Neural progenitor cell (in vitro differentiated cells): ENCODE data around the gene WNT2B. TPM values are rescaled to one million over a fixed set of nuclear protein-coding genes. Genes with fewer than 3 reads are reported as not detected.

Experiments used
- DNase-seq: peaks from one replicate; pipeline ENCODE4 v3.0.0-alpha.2; 2016; ENCODE audit warnings: low spot score
- H2AFZ ChIP-seq: fragments of 200-600 bp; sonication (generic); replicated peaks from 2 replicates; pipeline ENCODE4 v1.6.1; 2016; ENCODE audit warnings: antibody characterized with exemption
- H3F3A ChIP-seq: fragments of 200-600 bp; sonication (generic); 2 replicates; pipeline ENCODE4 v1.6.1; 2016; ENCODE audit warnings: antibody characterized with exemption, low read depth
- H3K27ac ChIP-seq: fragments of 200-600 bp; sonication (generic); 2 replicates; pipeline ENCODE4 v1.5.1; 2016; ENCODE audit warnings: mild to moderate bottlenecking
- H3K27me3 ChIP-seq: fragments of 200-600 bp; sonication (generic); 2 replicates; pipeline ENCODE4 v1.6.1; 2016; ENCODE audit warnings: mild to moderate bottlenecking, moderate library complexity
- H3K36me3 ChIP-seq: fragments of 200-600 bp; sonication (generic); 2 replicates; pipeline ENCODE4 v1.5.1; 2016
- H3K4me1 ChIP-seq: fragments of 200-600 bp; sonication (generic); 2 replicates; pipeline ENCODE4 v1.6.1; 2016; ENCODE audit warnings: mixed run types
- H3K4me2 ChIP-seq: fragments of 200-600 bp; sonication (generic); 2 replicates; pipeline ENCODE4 v1.6.1; 2016
- H3K4me3 ChIP-seq: fragments of 200-600 bp; sonication (generic); 2 replicates; pipeline ENCODE4 v1.5.1; 2016
- H3K79me2 ChIP-seq: fragments of 200-600 bp; sonication (generic); 2 replicates; pipeline ENCODE4 v1.6.1; 2016; ENCODE audit warnings: low read depth
- H3K9ac ChIP-seq: fragments of 200-600 bp; sonication (generic); 2 replicates; pipeline ENCODE4 v1.6.1; 2016
- H3K9me3 ChIP-seq: fragments of 200-600 bp; sonication (generic); 2 replicates; pipeline ENCODE4 v1.5.1; 2016; ENCODE audit warnings: low read depth
- H4K20me1 ChIP-seq: fragments of 200-600 bp; sonication (generic); 2 replicates; pipeline ENCODE4 v1.6.1; 2016; ENCODE audit warnings: low read depth
- H3K27ac Mint-ChIP-seq: 3 replicates; pipeline ENCODE4 v1.8.0; 2021; ENCODE audit warnings: mixed read lengths
- H3K27me3 Mint-ChIP-seq: 2 replicates; pipeline ENCODE4 v1.8.0; 2022; ENCODE audit warnings: low read depth, mild to moderate bottlenecking, inconsistent platforms, moderate library complexity, mixed read lengths; ENCODE audit not compliant: insufficient read depth
- H3K36me3 Mint-ChIP-seq: 3 replicates; pipeline ENCODE4 v1.8.0; 2021; ENCODE audit warnings: mixed read lengths
- H3K4me1 Mint-ChIP-seq: 3 replicates; pipeline ENCODE4 v1.8.0; 2021; ENCODE audit warnings: mixed read lengths
- H3K4me3 Mint-ChIP-seq: 3 replicates; pipeline ENCODE4 v1.8.0; 2021; ENCODE audit warnings: mild to moderate bottlenecking, moderate library complexity, mixed read lengths
- H3K9me3 Mint-ChIP-seq: 3 replicates; pipeline ENCODE4 v1.8.0; 2020; ENCODE audit warnings: mixed read lengths
- EZH2 ChIP-seq: fragments of 200-600 bp; sonication (generic); IDR thresholded peaks from 2 replicates; pipeline ENCODE4 v1.6.1; 2017; ENCODE audit warnings: antibody characterized with exemption, mild to moderate bottlenecking, moderate library complexity
- EZH2phosphoT487 ChIP-seq: fragments of 200-600 bp; sonication (generic); IDR thresholded peaks from 2 replicates; pipeline ENCODE4 v1.6.1; 2017; ENCODE audit warnings: antibody characterized with exemption
- total RNA-seq: library from RNA; depleted of rRNA; stranded (reverse); fragments of >200 nt; gene quantifications from 2 replicates; pipeline ENCODE4 v1.2.3, GENCODE V29; 2015; ENCODE audit warnings: low replicate concordance
- TF ChIP-seq, protein P1 (sequence below): fragments of 200-600 bp; sonication (generic); IDR thresholded peaks from 2 replicates; pipeline ENCODE4 v1.5.1; 2017; ENCODE audit warnings: antibody characterized with exemption, mild to moderate bottlenecking

WNT2B gene
- total RNA-seq, 1 donor from 2014 or later, result 1.6 TPM

DNA sequence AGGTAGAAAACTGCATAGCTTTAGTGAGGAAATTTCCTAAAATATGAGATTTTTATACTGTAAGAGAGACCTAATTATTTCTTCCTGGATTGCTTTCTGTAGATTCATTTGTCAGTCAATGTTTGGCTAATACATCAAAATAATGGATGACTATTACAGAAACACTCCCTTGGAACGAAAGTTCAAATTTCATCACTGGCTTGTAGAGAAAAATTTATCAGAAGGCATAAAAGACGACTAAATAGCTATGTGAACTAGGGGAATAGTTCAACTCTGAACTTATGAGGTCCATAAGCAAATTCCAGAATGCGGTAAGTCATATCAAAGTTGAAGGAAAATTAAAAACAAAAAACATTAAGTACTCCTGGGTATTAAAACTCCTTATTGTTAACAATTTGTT lies 36.0 kb downstream of the WNT2B start:
- Histone ChIP-seq H3K27me3 (no peaks in the 10 kb centered on the region), H3K9me3 (no peaks in the 10 kb centered on the region), H3K4me3 (no peak overlapping the region), H3K4me1 (no peaks in the 10 kb centered on the region), H3K79me2 (no peaks in the 10 kb centered on the region), H2AFZ (no peak overlapping the region), H3K27ac (no peak overlapping the region), H4K20me1 (no peaks in the 10 kb centered on the region), H3K36me3 (peaks cover 3% of the 10 kb centered on the region), H3K9ac (no peak overlapping the region), H3F3A (no peaks in the 10 kb centered on the region), H3K4me2 (no peak overlapping the region)
- no peak overlapping the region for H3K27ac Mint-ChIP-seq
- TF ChIP-seq EZH2, result no peak
- TF ChIP-seq, protein P1, sequence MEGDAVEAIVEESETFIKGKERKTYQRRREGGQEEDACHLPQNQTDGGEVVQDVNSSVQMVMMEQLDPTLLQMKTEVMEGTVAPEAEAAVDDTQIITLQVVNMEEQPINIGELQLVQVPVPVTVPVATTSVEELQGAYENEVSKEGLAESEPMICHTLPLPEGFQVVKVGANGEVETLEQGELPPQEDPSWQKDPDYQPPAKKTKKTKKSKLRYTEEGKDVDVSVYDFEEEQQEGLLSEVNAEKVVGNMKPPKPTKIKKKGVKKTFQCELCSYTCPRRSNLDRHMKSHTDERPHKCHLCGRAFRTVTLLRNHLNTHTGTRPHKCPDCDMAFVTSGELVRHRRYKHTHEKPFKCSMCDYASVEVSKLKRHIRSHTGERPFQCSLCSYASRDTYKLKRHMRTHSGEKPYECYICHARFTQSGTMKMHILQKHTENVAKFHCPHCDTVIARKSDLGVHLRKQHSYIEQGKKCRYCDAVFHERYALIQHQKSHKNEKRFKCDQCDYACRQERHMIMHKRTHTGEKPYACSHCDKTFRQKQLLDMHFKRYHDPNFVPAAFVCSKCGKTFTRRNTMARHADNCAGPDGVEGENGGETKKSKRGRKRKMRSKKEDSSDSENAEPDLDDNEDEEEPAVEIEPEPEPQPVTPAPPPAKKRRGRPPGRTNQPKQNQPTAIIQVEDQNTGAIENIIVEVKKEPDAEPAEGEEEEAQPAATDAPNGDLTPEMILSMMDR, result no peak
- no peak for TF ChIP-seq EZH2phosphoT487
- no peak for DNase-seq
- H3K4me1 Mint-ChIP-seq, result peaks cover 15% of the 10 kb centered on the region
- peaks cover 2% of the 10 kb centered on the region for H3K27me3 Mint-ChIP-seq
- no peaks in the 10 kb centered on the region for H3K9me3 Mint-ChIP-seq
- no peak overlapping the region for H3K4me3 Mint-ChIP-seq
- H3K36me3 Mint-ChIP-seq, result peaks cover 21% of the 10 kb centered on the region

GRCh38 chr1:112546076-112546475 lies 37.3 kb downstream of the WNT2B start:
- Histone ChIP-seq H3K36me3 (peaks cover 3% of the 10 kb centered on the region), H2AFZ (no peak overlapping the region), H3F3A (no peaks in the 10 kb centered on the region), H3K79me2 (no peaks in the 10 kb centered on the region), H3K27ac (no peak overlapping the region), H3K9ac (no peak overlapping the region), H3K4me1 (no peaks in the 10 kb centered on the region), H3K4me3 (no peak overlapping the region), H3K27me3 (no peaks in the 10 kb centered on the region), H3K9me3 (no peaks in the 10 kb centered on the region), H4K20me1 (no peaks in the 10 kb centered on the region), H3K4me2 (no peak overlapping the region)
- H3K9me3 Mint-ChIP-seq, result no peaks in the 10 kb centered on the region
- H3K27ac Mint-ChIP-seq, result peak overlapping the region; percentile 11
- H3K4me3 Mint-ChIP-seq, result no peak overlapping the region
- peaks cover 20% of the 10 kb centered on the region for H3K36me3 Mint-ChIP-seq
- no peak for DNase-seq
- peaks cover 18% of the 10 kb centered on the region for H3K4me1 Mint-ChIP-seq
- TF ChIP-seq, protein P1, result no peak
- TF ChIP-seq EZH2, result no peak
- TF ChIP-seq EZH2phosphoT487, result no peak
- peaks cover 2% of the 10 kb centered on the region for H3K27me3 Mint-ChIP-seq

- Histone ChIP-seq H3K4me1 (no peaks in the 10 kb centered on the region), H3K9ac (no peak overlapping the region), H3K79me2 (no peaks in the 10 kb centered on the region), H4K20me1 (no peaks in the 10 kb centered on the region), H3K36me3 (peaks cover 3% of the 10 kb centered on the region), H3K27me3 (no peaks in the 10 kb centered on the region), H3K4me2 (no peak overlapping the region), H2AFZ (no peak overlapping the region), H3K9me3 (no peaks in the 10 kb centered on the region), H3F3A (no peaks in the 10 kb centered on the region), H3K27ac (no peak overlapping the region), H3K4me3 (no peak overlapping the region)
- H3K27ac Mint-ChIP-seq, result no peak overlapping the region
- H3K4me3 Mint-ChIP-seq, result no peak overlapping the region
- H3K4me1 Mint-ChIP-seq, result peaks cover 9% of the 10 kb centered on the region
- no peaks in the 10 kb centered on the region for H3K9me3 Mint-ChIP-seq
- TF ChIP-seq EZH2, result no peak
- TF ChIP-seq, protein P1, result no peak
- TF ChIP-seq EZH2phosphoT487, result no peak
- H3K36me3 Mint-ChIP-seq, result peaks cover 24% of the 10 kb centered on the region
- peaks cover 4% of the 10 kb centered on the region for H3K27me3 Mint-ChIP-seq
- DNase-seq, result no peak
Measured at GRCh38 chr1:112548547-112548946, 39.8 kb downstream of the WNT2B start.

GRCh38 chr1:112549590-112549989 lies 40.8 kb downstream of the WNT2B start:
- peaks cover 9% of the 10 kb centered on the region for H3K4me1 Mint-ChIP-seq
- H3K9me3 Mint-ChIP-seq, result no peaks in the 10 kb centered on the region
- Histone ChIP-seq H3K36me3 (peaks cover 3% of the 10 kb centered on the region), H3K27me3 (no peaks in the 10 kb centered on the region), H3K4me1 (no peaks in the 10 kb centered on the region), H3F3A (no peaks in the 10 kb centered on the region), H4K20me1 (no peaks in the 10 kb centered on the region), H3K79me2 (no peaks in the 10 kb centered on the region), H2AFZ (no peak overlapping the region), H3K9ac (no peak overlapping the region), H3K4me2 (no peak overlapping the region), H3K4me3 (no peak overlapping the region), H3K9me3 (no peaks in the 10 kb centered on the region), H3K27ac (no peak overlapping the region)
- H3K36me3 Mint-ChIP-seq, result peaks cover 31% of the 10 kb centered on the region
- H3K27ac Mint-ChIP-seq, result no peak overlapping the region
- TF ChIP-seq EZH2, result no peak
- H3K27me3 Mint-ChIP-seq, result peaks cover 6% of the 10 kb centered on the region
- no peak overlapping the region for H3K4me3 Mint-ChIP-seq
- no peak for DNase-seq
